K562 (cell line): ENCODE measurements around the gene ZNF785. TPM values are rescaled to one million over a fixed set of nuclear protein-coding genes. Genes with fewer than 3 reads are reported as not detected.

Experiments
- CAMTA2 ChIP-seq: fragments of 250-450 bp; sonication (Bioruptor Pico); conservative IDR thresholded peaks from 2 replicates; pipeline ENCODE4 v1.5.1; 2022
- E2F1 ChIP-seq: sonication (generic); formaldehyde crosslinking; IDR thresholded peaks from 2 replicates; pipeline ENCODE4 v1.8.1; 2023; ENCODE audit warnings: mild to moderate bottlenecking, missing genetic modification reagents, moderate library complexity
- ELF2 ChIP-seq: fragments of 250-450 bp; sonication (Bioruptor Pico); IDR thresholded peaks from 2 replicates; pipeline ENCODE4 v1.5.0; 2021; ENCODE audit warnings: mild to moderate bottlenecking
- FOXO4 ChIP-seq: fragments of 450-650 bp; formaldehyde crosslinking; IDR thresholded peaks from 2 replicates; pipeline ENCODE4 v1.4.0; 2020; ENCODE audit warnings: mild to moderate bottlenecking, moderate library complexity
- MED1 ChIP-seq: sonication (generic); formaldehyde crosslinking; IDR thresholded peaks from 2 replicates; pipeline ENCODE4 v1.8.1; 2023; ENCODE audit warnings: missing genetic modification reagents, borderline replicate concordance
- MXI1 ChIP-seq: IDR thresholded peaks from 2 replicates; pipeline ENCODE4 v1.6.1; 2011; ENCODE audit warnings: low read depth, mild to moderate bottlenecking, improper control_type of control experiment, low read length
- PCBP1 ChIP-seq: fragments of 200-400 bp; formaldehyde crosslinking; IDR thresholded peaks from 2 replicates; pipeline ENCODE4 v1.6.1; 2018; ENCODE audit warnings: mild to moderate bottlenecking, low read depth, low read length; ENCODE audit not compliant: poor library complexity, severe bottlenecking
- PKNOX1 ChIP-seq: fragments of 450-650 bp; IDR thresholded peaks from 2 replicates; pipeline ENCODE4 v1.6.1; 2016
- SMARCA4 ChIP-seq: fragments of 450-650 bp; IDR thresholded peaks from 2 replicates; pipeline ENCODE4 v1.6.1; 2016
- ZFP1 ChIP-seq: fragments of 450-650 bp; formaldehyde crosslinking; IDR thresholded peaks from 2 replicates; pipeline ENCODE4 v1.4.0; 2020; ENCODE audit warnings: mild to moderate bottlenecking, mixed read lengths
- ZFP36 ChIP-seq: fragments of 150-350 bp; IDR thresholded peaks from 2 replicates; pipeline ENCODE4 v1.6.1; 2018; ENCODE audit warnings: low read length, low read depth; ENCODE audit not compliant: partially characterized antibody
- ZNF384 ChIP-seq: IDR thresholded peaks from 2 replicates; pipeline ENCODE4 v1.6.1; 2012; ENCODE audit warnings: low read depth, low read length, improper control_type of control experiment
- polyA plus RNA-seq, 8 experiments: library from polyadenylated mRNA; depleted of rRNA in 4 of 8; stranded (reverse) in 5 of 8; unstranded in 3 of 8; fragments of >200 nt; fragmentation: Nextera tagmentation in 2 of 8; fragmentation: Illumina TruSeq in 1 of 8; extraction: Ambion mirVana in 2 of 8; extraction: Trizol in 1 of 8; gene quantifications; 2 replicates each; pipeline versions ENCODE4 v1.2.1 to v1.2.3, GENCODE V29; 2011 to 2014; ENCODE audit warnings: inconsistent platforms in 1 of 8, missing spikeins in 1 of 8
- total RNA-seq, 7 experiments: library from RNA; depleted of rRNA in 6 of 7; stranded (reverse); fragments of >200 nt in 6 of 7; fragmentation: Illumina TruSeq in 2 of 7; extraction: Trizol in 2 of 7; gene quantifications; 2 replicates each; pipeline versions ENCODE4 v1.2.1 to v1.2.3, GENCODE V29; 2011 to 2021; ENCODE audit warnings: low replicate concordance in 1 of 7
- TF ChIP-seq, protein P1 (sequence below): sonication (generic); formaldehyde crosslinking; IDR thresholded peaks from 2 replicates; pipeline ENCODE4 v1.8.0; 2023; ENCODE audit warnings: mild to moderate bottlenecking, missing genetic modification reagents
- TF ChIP-seq, protein P2 (sequence below), 2 experiments: fragments of 450-650 bp in 1 of 2; IDR thresholded peaks; 2 replicates each; pipeline ENCODE4 v1.6.1; 2011 to 2017; ENCODE audit warnings: low read depth in 2 of 2, antibody characterized with exemption in 1 of 2, borderline replicate concordance in 1 of 2, low read length in 1 of 2, mild to moderate bottlenecking in 1 of 2, mixed read lengths in 1 of 2; ENCODE audit not compliant: control insufficient read depth in 1 of 2

The ZNF785 gene
- total and polyA plus RNA-seq, 9 of the 15 experiments (the other 6 are each of a cell fraction or from before 2014, with no cell fraction given) = 0.64 to 11.0 (median 6.4) TPM

GRCh38 chr16:30615358-30616091 is 30.0 kb upstream of the ZNF785 start (continued):
- TF ChIP-seq PCBP1 (no peak), MXI1 (no peak), ELF2 (CRISPR knock-in tag) (no peak), MED1 (no peak), FOXO4 (no peak), ZFP1 (CRISPR knock-in tag) (no peak), ZNF384 (no peak), E2F1 (CRISPR knock-in tag) (no peak), SMARCA4 (no peak), ZFP36 (no peak), CAMTA2 (CRISPR knock-in tag) (no peak), PKNOX1 (no peak)
- TF ChIP-seq, protein P1, sequence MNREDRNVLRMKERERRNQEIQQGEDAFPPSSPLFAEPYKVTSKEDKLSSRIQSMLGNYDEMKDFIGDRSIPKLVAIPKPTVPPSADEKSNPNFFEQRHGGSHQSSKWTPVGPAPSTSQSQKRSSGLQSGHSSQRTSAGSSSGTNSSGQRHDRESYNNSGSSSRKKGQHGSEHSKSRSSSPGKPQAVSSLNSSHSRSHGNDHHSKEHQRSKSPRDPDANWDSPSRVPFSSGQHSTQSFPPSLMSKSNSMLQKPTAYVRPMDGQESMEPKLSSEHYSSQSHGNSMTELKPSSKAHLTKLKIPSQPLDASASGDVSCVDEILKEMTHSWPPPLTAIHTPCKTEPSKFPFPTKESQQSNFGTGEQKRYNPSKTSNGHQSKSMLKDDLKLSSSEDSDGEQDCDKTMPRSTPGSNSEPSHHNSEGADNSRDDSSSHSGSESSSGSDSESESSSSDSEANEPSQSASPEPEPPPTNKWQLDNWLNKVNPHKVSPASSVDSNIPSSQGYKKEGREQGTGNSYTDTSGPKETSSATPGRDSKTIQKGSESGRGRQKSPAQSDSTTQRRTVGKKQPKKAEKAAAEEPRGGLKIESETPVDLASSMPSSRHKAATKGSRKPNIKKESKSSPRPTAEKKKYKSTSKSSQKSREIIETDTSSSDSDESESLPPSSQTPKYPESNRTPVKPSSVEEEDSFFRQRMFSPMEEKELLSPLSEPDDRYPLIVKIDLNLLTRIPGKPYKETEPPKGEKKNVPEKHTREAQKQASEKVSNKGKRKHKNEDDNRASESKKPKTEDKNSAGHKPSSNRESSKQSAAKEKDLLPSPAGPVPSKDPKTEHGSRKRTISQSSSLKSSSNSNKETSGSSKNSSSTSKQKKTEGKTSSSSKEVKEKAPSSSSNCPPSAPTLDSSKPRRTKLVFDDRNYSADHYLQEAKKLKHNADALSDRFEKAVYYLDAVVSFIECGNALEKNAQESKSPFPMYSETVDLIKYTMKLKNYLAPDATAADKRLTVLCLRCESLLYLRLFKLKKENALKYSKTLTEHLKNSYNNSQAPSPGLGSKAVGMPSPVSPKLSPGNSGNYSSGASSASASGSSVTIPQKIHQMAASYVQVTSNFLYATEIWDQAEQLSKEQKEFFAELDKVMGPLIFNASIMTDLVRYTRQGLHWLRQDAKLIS (CRISPR knock-in tag) = no peak
- TF ChIP-seq, protein P2, sequence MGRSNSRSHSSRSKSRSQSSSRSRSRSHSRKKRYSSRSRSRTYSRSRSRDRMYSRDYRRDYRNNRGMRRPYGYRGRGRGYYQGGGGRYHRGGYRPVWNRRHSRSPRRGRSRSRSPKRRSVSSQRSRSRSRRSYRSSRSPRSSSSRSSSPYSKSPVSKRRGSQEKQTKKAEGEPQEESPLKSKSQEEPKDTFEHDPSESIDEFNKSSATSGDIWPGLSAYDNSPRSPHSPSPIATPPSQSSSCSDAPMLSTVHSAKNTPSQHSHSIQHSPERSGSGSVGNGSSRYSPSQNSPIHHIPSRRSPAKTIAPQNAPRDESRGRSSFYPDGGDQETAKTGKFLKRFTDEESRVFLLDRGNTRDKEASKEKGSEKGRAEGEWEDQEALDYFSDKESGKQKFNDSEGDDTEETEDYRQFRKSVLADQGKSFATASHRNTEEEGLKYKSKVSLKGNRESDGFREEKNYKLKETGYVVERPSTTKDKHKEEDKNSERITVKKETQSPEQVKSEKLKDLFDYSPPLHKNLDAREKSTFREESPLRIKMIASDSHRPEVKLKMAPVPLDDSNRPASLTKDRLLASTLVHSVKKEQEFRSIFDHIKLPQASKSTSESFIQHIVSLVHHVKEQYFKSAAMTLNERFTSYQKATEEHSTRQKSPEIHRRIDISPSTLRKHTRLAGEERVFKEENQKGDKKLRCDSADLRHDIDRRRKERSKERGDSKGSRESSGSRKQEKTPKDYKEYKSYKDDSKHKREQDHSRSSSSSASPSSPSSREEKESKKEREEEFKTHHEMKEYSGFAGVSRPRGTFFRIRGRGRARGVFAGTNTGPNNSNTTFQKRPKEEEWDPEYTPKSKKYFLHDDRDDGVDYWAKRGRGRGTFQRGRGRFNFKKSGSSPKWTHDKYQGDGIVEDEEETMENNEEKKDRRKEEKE (IDR thresholded peaks at IDR 0.05; ENCODE audit: borderline replicate concordance in 1 of 2, control insufficient read depth in 1 of 2, low read depth in 2 of 2, low read length in 1 of 2) = no peak
